ENCODE results near the gene POLR1D.

POLR1D gene

GRCh38 chr13:27641711-27642502, 20.2 kb downstream of the POLR1D start:
- DNase-seq = no peak

GRCh38 chr13:27643334-27644132, 21.8 kb downstream of the POLR1D start:
- no peak for DNase-seq

- DNase-seq = no peak
Observed at GRCh38 chr13:27644302-27644701, 22.6 kb downstream of the POLR1D start.

GRCh38 chr13:27650312-27650711, 28.6 kb downstream of the POLR1D start:
- no peak for DNase-seq

GRCh38 chr13:27654059-27654458, 32.4 kb downstream of the POLR1D start:
- DNase-seq = no peak

GRCh38 chr13:27654816-27655215, 33.1 kb downstream of the POLR1D start:
- no peak for DNase-seq

- DNase-seq = no peak
Observed at GRCh38 chr13:27657724-27658123, 36.0 kb downstream of the POLR1D start.

- DNase-seq = no peak
Observed at GRCh38 chr13:27658546-27658945, 36.9 kb downstream of the POLR1D start.

GRCh38 chr13:27659145-27659865, 37.6 kb downstream of the POLR1D start:
- no peak for DNase-seq

GRCh38 chr13:27660511-27660910, 38.8 kb downstream of the POLR1D start:
- no peak for DNase-seq

GRCh38 chr13:27661017-27661416, 39.3 kb downstream of the POLR1D start:
- no peak for DNase-seq

- no peak for DNase-seq
Observed at GRCh38 chr13:27662738-27663470, 41.2 kb downstream of the POLR1D start.

- no peak for DNase-seq
Observed at GRCh38 chr13:27663947-27664346, 42.3 kb downstream of the POLR1D start.

GRCh38 chr13:27665333-27665732, 43.6 kb downstream of the POLR1D start:
- DNase-seq = no peak

- no peak for DNase-seq
Observed at GRCh38 chr13:27665761-27666160, 44.1 kb downstream of the POLR1D start.

- DNase-seq = no peak
Observed at GRCh38 chr13:27666951-27667350, 45.3 kb downstream of the POLR1D start.

GRCh38 chr13:27667946-27668345, 46.3 kb downstream of the POLR1D start:
- DNase-seq = no peak

- no peak for DNase-seq
Observed at GRCh38 chr13:27670861-27671260, 49.2 kb downstream of the POLR1D start.

GRCh38 chr13:27672025-27672424, 50.3 kb downstream of the POLR1D start:
- no peak for DNase-seq

All from CD4-positive, alpha-beta T cell treated with Interferon alpha-2 for 1 hour (primary cell).